ENCODE data around the gene FNDC10. TPM values are rescaled to one million over a fixed set of nuclear protein-coding genes. Genes with fewer than 3 reads are reported as not detected.

FNDC10 gene
- total RNA-seq, 2 donors from 2014 or later = 10.4 to 10.8 TPM

- no peak overlapping the region for H3K4me3 Mint-ChIP-seq
These were observed 46.0 kb downstream of the FNDC10 start for GRCh38 chr1:1553821-1554494.

DNA sequence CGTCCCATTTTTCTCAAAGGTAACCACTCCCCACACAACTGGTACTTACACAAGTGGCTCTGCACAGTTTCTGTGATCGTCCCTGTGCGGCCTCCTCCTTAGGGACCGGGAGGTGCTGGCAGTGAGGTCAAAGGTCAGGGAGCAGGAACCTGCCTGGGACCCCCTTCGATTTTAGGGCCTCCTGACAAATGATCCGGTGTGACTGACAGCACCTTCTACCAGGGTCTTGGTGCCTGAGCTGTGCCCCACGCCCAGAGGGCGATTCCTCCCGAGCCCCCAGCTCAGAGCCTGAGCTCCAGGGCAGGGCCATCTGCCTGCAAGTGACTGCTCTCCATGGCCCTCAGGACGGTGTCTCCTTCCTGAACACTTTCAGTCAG lies 47.7 kb downstream of the FNDC10 start:
- Histone ChIP-seq H3K4me1 (ENCODE audit: control insufficient read depth, insufficient read depth, low read length) (no peaks in the 10 kb centered on the region), H3K9me3 (ENCODE audit: control insufficient read depth, low read length) (no peaks in the 10 kb centered on the region), H3K27ac (ENCODE audit: low read depth, low read length) (no peak overlapping the region), H3K27me3 (ENCODE audit: control insufficient read depth, insufficient read depth, low read length, poor library complexity, severe bottlenecking) (no peaks in the 10 kb centered on the region), H3K36me3 (ENCODE audit: control insufficient read depth, insufficient read depth, low read length) (peaks cover 22% of the 10 kb centered on the region), H3K9ac (ENCODE audit: extremely low read depth, low read length, poor library complexity, severe bottlenecking) (no peak overlapping the region), H3K4me3 (ENCODE audit: low read length) (no peak overlapping the region)
- 92 to 95% methylated on average over 7 to 10 of the region's 10 CpGs for WGBS, 2 experiments (ENCODE audit: insufficient coverage in 1 of 2, insufficient read length in 1 of 2)
- H3K4me3 Mint-ChIP-seq = no peak overlapping the region
- DNase-seq = no peak
- H3K4me1 Mint-ChIP-seq = no peaks in the 10 kb centered on the region
- peak overlapping the region; percentile 64 for H3K27ac Mint-ChIP-seq
- TF ChIP-seq, protein P1, sequence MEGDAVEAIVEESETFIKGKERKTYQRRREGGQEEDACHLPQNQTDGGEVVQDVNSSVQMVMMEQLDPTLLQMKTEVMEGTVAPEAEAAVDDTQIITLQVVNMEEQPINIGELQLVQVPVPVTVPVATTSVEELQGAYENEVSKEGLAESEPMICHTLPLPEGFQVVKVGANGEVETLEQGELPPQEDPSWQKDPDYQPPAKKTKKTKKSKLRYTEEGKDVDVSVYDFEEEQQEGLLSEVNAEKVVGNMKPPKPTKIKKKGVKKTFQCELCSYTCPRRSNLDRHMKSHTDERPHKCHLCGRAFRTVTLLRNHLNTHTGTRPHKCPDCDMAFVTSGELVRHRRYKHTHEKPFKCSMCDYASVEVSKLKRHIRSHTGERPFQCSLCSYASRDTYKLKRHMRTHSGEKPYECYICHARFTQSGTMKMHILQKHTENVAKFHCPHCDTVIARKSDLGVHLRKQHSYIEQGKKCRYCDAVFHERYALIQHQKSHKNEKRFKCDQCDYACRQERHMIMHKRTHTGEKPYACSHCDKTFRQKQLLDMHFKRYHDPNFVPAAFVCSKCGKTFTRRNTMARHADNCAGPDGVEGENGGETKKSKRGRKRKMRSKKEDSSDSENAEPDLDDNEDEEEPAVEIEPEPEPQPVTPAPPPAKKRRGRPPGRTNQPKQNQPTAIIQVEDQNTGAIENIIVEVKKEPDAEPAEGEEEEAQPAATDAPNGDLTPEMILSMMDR (conservative IDR thresholded peaks at IDR 0.05) = no peak
- H3K36me3 Mint-ChIP-seq (ENCODE audit: low read depth) = peaks cover 16% of the 10 kb centered on the region
- H3K27me3 Mint-ChIP-seq (ENCODE audit: insufficient read depth) = no peaks in the 10 kb centered on the region
- no peaks in the 10 kb centered on the region for H3K9me3 Mint-ChIP-seq

More at GRCh38 chr1:1553821-1554494, 46.0 kb downstream of the FNDC10 start:
- Mint-ChIP-seq H3K36me3 (ENCODE audit: low read depth) (peaks cover 5% of the 10 kb centered on the region), H3K4me1 (peaks cover 1% of the 10 kb centered on the region), H3K9me3 (no peaks in the 10 kb centered on the region), H3K27ac (peak overlapping the region; percentile 58), H3K27me3 (ENCODE audit: insufficient read depth) (no peaks in the 10 kb centered on the region)
- Histone ChIP-seq H3K4me3 (ENCODE audit: low read length) (no peak overlapping the region), H3K9me3 (ENCODE audit: control insufficient read depth, low read length) (no peaks in the 10 kb centered on the region), H3K36me3 (ENCODE audit: control insufficient read depth, insufficient read depth, low read length) (peaks cover 21% of the 10 kb centered on the region), H3K27ac (ENCODE audit: low read depth, low read length) (no peak overlapping the region), H3K4me1 (ENCODE audit: control insufficient read depth, insufficient read depth, low read length) (no peaks in the 10 kb centered on the region), H3K9ac (ENCODE audit: extremely low read depth, low read length, poor library complexity, severe bottlenecking) (no peak overlapping the region), H3K27me3 (ENCODE audit: control insufficient read depth, insufficient read depth, low read length, poor library complexity, severe bottlenecking) (no peaks in the 10 kb centered on the region)
- TF ChIP-seq, protein P1 (conservative IDR thresholded peaks at IDR 0.05) = no peak
- DNase-seq = no peak
- WGBS, 2 experiments (ENCODE audit: insufficient coverage in 1 of 2, insufficient read length in 1 of 2) = 97% methylated on average over 34 to 35 of the region's 35 CpGs

DNA sequence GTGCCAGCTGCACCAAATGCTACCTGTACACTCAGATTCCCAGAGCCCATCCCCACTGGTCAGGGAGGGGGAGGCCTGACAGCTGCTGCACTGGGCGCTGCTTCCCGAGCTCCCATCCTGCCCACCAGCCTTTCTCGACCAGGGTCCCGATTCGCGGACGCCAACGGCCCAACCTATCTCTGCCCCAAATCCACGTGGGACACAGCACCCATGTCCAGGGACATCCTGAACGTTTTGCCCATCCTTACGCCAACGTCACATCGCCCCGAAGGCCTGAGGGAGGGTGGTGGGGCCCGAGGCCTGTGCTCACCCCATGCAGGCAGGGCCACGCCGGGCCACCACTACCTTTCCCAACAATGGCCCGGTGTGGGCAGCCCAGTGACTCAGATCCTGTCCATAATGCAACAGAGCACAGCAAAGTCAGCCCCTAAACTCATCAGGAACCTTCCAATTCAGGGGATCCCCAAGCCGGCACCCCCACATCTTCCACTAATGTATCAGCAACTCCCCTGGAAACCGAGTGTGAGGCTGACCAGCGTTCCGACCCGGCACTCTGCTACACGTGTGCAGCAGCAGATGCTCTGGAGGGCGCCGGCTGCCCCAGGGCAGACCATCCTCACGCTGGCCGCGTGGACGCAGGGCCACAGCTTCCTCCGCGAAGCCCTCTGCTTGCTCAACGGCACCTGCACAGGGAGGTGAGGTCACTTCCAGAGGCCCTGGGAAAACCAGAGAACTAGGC lies 48.2 kb downstream of the FNDC10 start:
- Histone ChIP-seq H3K9ac (ENCODE audit: extremely low read depth, low read length, poor library complexity, severe bottlenecking) (no peak overlapping the region), H3K4me3 (ENCODE audit: low read length) (no peak overlapping the region), H3K9me3 (ENCODE audit: control insufficient read depth, low read length) (no peaks in the 10 kb centered on the region), H3K4me1 (ENCODE audit: control insufficient read depth, insufficient read depth, low read length) (no peaks in the 10 kb centered on the region), H3K27me3 (ENCODE audit: control insufficient read depth, insufficient read depth, low read length, poor library complexity, severe bottlenecking) (no peaks in the 10 kb centered on the region), H3K36me3 (ENCODE audit: control insufficient read depth, insufficient read depth, low read length) (peaks cover 26% of the 10 kb centered on the region), H3K27ac (ENCODE audit: low read depth, low read length) (no peak overlapping the region)
- no peaks in the 10 kb centered on the region for H3K9me3 Mint-ChIP-seq
- H3K4me3 Mint-ChIP-seq = no peak overlapping the region
- no peak for DNase-seq
- H3K36me3 Mint-ChIP-seq (ENCODE audit: low read depth) = peaks cover 14% of the 10 kb centered on the region
- peak overlapping the region; percentile 64 for H3K27ac Mint-ChIP-seq
- H3K4me1 Mint-ChIP-seq = no peaks in the 10 kb centered on the region
- no peaks in the 10 kb centered on the region for H3K27me3 Mint-ChIP-seq (ENCODE audit: insufficient read depth)
- WGBS, 2 experiments (ENCODE audit: insufficient coverage in 1 of 2, insufficient read length in 1 of 2) = 95% methylated on average over 23 to 33 of the region's 33 CpGs
- TF ChIP-seq, protein P1 (conservative IDR thresholded peaks at IDR 0.05) = no peak
